HEK293 (cell line): ENCODE results near the gene CFP.

Experiments used
- CTCF ChIA-PET: fragments of 350-600 bp; formaldehyde crosslinking; extraction: SDS; loops from one replicate; lab custom pipeline; 2021; ENCODE audit warnings: antibody characterized with exemption; lab: Yijun Ruan, JAX
- POLR2A ChIA-PET: fragments of 300-600 bp; formaldehyde crosslinking; extraction: SDS; loops from one replicate; lab custom pipeline; 2020; ENCODE audit warnings: antibody characterized with exemption, inconsistent platforms; lab: Yijun Ruan, JAX
- H3K27ac ChIP-seq: fragments of 200-500 bp; sonication (Bioruptor generic); 2 replicates; pipeline ENCODE4 v1.5.1; 2014; ENCODE audit warnings: low read depth, low read length, control low read depth, inconsistent platforms; ENCODE audit errors: extremely low read depth
- H3K36me3 ChIP-seq, 2 experiments: fragments of 200-500 bp in 1 of 2; sonication (Bioruptor generic) in 1 of 2; 1 replicate in 1 of 2; 2 replicates in 1 of 2; pipeline ENCODE4 v1.5.1; 2014 to 2017; ENCODE audit warnings: inconsistent platforms in 2 of 2, low read length in 2 of 2; ENCODE audit not compliant: control insufficient read depth in 2 of 2, insufficient read depth in 1 of 2
- H3K4me1 ChIP-seq: fragments of 200-500 bp; sonication (Bioruptor generic); 2 replicates; pipeline ENCODE4 v1.5.1; 2014; ENCODE audit warnings: mild to moderate bottlenecking, low read length, inconsistent platforms; ENCODE audit not compliant: control insufficient read depth, insufficient read depth
- H3K4me3 ChIP-seq: 2 replicates; pipeline ENCODE4 v1.5.1; 2011; ENCODE audit warnings: low read depth, mild to moderate bottlenecking, control low read depth, low read length, moderate library complexity
- H3K9me3 ChIP-seq: fragments of 200-500 bp; sonication (Bioruptor generic); 2 replicates; pipeline ENCODE4 v1.5.1; 2014; ENCODE audit warnings: low read depth, low read length, inconsistent platforms; ENCODE audit not compliant: control insufficient read depth, insufficient read depth
- ZBTB21 ChIP-seq: fragments of 450-650 bp; formaldehyde crosslinking; IDR thresholded peaks from 2 replicates; pipeline ENCODE4 v1.5.1; 2017; ENCODE audit warnings: missing biosample characterization, missing genetic modification characterization
- ZNF175 ChIP-seq: fragments of 450-650 bp; formaldehyde crosslinking; IDR thresholded peaks from 2 replicates; pipeline ENCODE4 v1.5.1; 2016; ENCODE audit warnings: missing biosample characterization, missing genetic modification characterization
- ZNF311 ChIP-seq: fragments of 450-650 bp; formaldehyde crosslinking; IDR thresholded peaks from 2 replicates; pipeline ENCODE4 v1.5.1; 2017; ENCODE audit warnings: missing biosample characterization, missing genetic modification characterization, borderline replicate concordance
- ZNF354C ChIP-seq: fragments of 450-650 bp; formaldehyde crosslinking; IDR thresholded peaks from 2 replicates; pipeline ENCODE4 v1.5.1; 2016; ENCODE audit warnings: missing biosample characterization, missing genetic modification characterization, low read depth, borderline replicate concordance
- ZNF510 ChIP-seq: fragments of 450-650 bp; formaldehyde crosslinking; IDR thresholded peaks from 2 replicates; pipeline ENCODE4 v1.5.1; 2018; ENCODE audit warnings: mild to moderate bottlenecking, missing genetic modification characterization, missing biosample characterization; ENCODE audit not compliant: insufficient replicate concordance
- ZNF600 ChIP-seq: fragments of 450-650 bp; formaldehyde crosslinking; IDR thresholded peaks from 2 replicates; pipeline ENCODE4 v1.5.1; 2016; ENCODE audit warnings: missing biosample characterization, missing genetic modification characterization
- ZNF623 ChIP-seq: fragments of 450-650 bp; formaldehyde crosslinking; IDR thresholded peaks from 2 replicates; pipeline ENCODE4 v1.5.1; 2016; ENCODE audit warnings: missing biosample characterization, missing genetic modification characterization
- TF ChIP-seq, protein P1 (sequence below): fragments of 450-650 bp; formaldehyde crosslinking; IDR thresholded peaks from 2 replicates; pipeline ENCODE4 v1.5.1; 2016; ENCODE audit warnings: missing biosample characterization, missing genetic modification characterization
- TF ChIP-seq, protein P2 (sequence below): fragments of 450-650 bp; formaldehyde crosslinking; IDR thresholded peaks from 2 replicates; pipeline ENCODE4 v1.5.1; 2016; ENCODE audit warnings: missing biosample characterization, missing genetic modification characterization
- TF ChIP-seq, protein P3 (sequence below): fragments of 450-650 bp; formaldehyde crosslinking; IDR thresholded peaks from 2 replicates; pipeline ENCODE4 v1.5.1; 2016; ENCODE audit warnings: missing biosample characterization, missing genetic modification characterization
- TF ChIP-seq, protein P4 (sequence below): IDR thresholded peaks from 2 replicates; pipeline ENCODE4 v1.6.1; 2011; ENCODE audit warnings: mild to moderate bottlenecking, low read depth, low read length, borderline replicate concordance
- TF ChIP-seq, protein P5 (sequence below): fragments of 450-650 bp; formaldehyde crosslinking; IDR thresholded peaks from 2 replicates; pipeline ENCODE4 v1.5.1; 2017; ENCODE audit warnings: missing biosample characterization, missing genetic modification characterization
- TF ChIP-seq, protein P6 (sequence below): fragments of 450-650 bp; formaldehyde crosslinking; IDR thresholded peaks from 2 replicates; pipeline ENCODE4 v1.5.1; 2016; ENCODE audit warnings: missing biosample characterization, missing genetic modification characterization
- TF ChIP-seq, protein P7 (sequence below): fragments of 450-650 bp; formaldehyde crosslinking; IDR thresholded peaks from 2 replicates; pipeline ENCODE4 v1.5.1; 2016; ENCODE audit warnings: missing biosample characterization, missing genetic modification characterization

The CFP gene

DNA sequence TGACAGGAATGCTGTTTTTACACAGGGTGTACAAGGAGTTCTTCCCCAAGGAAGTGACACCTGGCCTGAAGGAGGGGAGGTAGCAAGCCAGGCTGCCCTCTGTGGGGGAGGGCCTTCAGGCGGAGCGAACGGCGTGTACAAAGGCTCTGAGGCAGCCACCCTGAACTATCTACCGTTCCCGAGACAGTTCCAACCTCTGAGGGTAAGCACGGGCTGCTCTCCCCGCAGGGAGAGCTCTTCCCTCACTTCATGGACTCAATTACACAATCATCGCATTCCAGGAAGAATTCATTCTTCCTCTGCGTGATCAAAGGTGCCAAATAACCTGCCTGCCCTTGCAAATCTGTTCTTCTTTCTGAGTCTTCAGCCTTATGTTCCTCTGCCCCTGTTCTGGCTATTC, 15.8 kb upstream of the CFP start:
- ChIA-PET CTCF (interaction anchor here (0.6 to 1.2 kb wide), 3 partner anchors 22 to 150 kb away, joined by 3 to 5 read pairs (median 3); no protein-coding TSS in a partner anchor), POLR2A (no interaction called here)
- Histone ChIP-seq H3K9me3 (peaks cover 4% of the 10 kb centered on the region; the same call in 1 of the 2 replicates), H3K27ac (no peak overlapping the region), H3K4me3 (no peak overlapping the region), H3K36me3 (peaks cover 5 to 58% of the 10 kb centered on the region in 2 experiments), H3K4me1 (peaks cover 8% of the 10 kb centered on the region)
- TF ChIP-seq ZNF623 (tag by site-specific recombination): peak; percentile 30; the same call in 1 of the 2 replicates
- TF ChIP-seq, protein P1, sequence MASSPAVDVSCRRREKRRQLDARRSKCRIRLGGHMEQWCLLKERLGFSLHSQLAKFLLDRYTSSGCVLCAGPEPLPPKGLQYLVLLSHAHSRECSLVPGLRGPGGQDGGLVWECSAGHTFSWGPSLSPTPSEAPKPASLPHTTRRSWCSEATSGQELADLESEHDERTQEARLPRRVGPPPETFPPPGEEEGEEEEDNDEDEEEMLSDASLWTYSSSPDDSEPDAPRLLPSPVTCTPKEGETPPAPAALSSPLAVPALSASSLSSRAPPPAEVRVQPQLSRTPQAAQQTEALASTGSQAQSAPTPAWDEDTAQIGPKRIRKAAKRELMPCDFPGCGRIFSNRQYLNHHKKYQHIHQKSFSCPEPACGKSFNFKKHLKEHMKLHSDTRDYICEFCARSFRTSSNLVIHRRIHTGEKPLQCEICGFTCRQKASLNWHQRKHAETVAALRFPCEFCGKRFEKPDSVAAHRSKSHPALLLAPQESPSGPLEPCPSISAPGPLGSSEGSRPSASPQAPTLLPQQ (tag by site-specific recombination): no peak

DNA sequence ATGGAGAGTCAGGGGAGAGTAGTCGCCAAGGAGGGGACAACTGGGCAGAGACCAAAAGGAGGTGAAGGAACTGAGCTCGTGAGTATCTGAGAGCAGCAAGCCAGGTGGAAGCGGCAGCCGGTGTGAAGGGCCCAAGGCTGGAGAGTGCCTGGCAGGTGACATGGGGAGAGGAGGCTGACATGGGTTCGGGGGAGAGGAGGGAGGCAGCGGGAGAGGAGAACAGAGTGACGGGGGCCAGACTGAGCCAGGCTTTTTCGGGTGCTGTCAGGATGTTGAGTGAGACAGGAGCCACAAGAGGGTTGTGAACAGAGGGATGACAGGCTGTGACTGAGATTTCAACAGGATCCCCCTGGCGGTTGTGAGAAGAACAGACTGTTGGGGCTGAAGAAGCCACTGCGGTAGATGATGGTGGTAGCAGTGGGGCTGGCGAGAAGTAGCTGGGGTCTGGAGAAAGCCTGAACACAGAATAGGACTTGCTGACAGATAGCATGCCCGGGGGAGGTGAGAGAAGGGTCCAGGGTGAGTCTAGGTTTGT, 14.9 kb upstream of the CFP start:
- Histone ChIP-seq H3K27ac (no peak overlapping the region), H3K9me3 (peaks cover 4% of the 10 kb centered on the region; the same call in 1 of the 2 replicates), H3K36me3 (peaks cover 13 to 67% of the 10 kb centered on the region in 2 experiments), H3K4me1 (peaks cover 8% of the 10 kb centered on the region), H3K4me3 (no peak overlapping the region)
- POLR2A ChIA-PET: no interaction called here
- CTCF ChIA-PET: interaction anchor here (0.6 to 1.7 kb wide), 15 partner anchors 8 to 260 kb away, joined by 3 to 9 read pairs (median 4); no protein-coding TSS in a partner anchor
- TF ChIP-seq, protein P2, sequence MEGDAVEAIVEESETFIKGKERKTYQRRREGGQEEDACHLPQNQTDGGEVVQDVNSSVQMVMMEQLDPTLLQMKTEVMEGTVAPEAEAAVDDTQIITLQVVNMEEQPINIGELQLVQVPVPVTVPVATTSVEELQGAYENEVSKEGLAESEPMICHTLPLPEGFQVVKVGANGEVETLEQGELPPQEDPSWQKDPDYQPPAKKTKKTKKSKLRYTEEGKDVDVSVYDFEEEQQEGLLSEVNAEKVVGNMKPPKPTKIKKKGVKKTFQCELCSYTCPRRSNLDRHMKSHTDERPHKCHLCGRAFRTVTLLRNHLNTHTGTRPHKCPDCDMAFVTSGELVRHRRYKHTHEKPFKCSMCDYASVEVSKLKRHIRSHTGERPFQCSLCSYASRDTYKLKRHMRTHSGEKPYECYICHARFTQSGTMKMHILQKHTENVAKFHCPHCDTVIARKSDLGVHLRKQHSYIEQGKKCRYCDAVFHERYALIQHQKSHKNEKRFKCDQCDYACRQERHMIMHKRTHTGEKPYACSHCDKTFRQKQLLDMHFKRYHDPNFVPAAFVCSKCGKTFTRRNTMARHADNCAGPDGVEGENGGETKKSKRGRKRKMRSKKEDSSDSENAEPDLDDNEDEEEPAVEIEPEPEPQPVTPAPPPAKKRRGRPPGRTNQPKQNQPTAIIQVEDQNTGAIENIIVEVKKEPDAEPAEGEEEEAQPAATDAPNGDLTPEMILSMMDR (tag by site-specific recombination): 0 out of 2 replicates have a peak, but pooled peaks have one; percentile 18
- TF ChIP-seq, protein P3, sequence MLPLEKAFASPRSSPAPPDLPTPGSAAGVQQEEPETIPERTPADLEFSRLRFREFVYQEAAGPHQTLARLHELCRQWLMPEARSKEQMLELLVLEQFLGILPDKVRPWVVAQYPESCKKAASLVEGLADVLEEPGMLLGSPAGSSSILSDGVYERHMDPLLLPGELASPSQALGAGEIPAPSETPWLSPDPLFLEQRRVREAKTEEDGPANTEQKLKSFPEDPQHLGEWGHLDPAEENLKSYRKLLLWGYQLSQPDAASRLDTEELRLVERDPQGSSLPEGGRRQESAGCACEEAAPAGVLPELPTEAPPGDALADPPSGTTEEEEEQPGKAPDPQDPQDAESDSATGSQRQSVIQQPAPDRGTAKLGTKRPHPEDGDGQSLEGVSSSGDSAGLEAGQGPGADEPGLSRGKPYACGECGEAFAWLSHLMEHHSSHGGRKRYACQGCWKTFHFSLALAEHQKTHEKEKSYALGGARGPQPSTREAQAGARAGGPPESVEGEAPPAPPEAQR (tag by site-specific recombination): no peak

DNA sequence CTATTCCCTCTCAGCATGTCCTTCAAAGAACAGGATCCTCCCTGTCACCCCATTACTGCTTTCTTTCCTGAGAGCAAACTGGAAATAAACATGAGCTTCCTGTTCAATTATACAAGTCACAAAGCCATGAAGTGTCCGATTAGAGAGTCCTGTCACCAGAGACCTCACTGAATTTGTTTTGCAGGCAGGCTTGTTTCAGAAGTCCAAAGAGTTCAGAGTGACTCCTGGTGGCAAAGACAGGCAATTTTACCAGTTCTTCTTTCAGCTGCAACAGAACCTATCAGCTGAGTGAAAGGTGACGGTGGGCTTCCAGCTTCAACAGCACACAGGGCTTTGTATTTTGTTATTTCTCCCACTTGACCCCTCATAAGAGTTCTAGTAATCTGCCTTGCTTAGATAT, 14.2 kb upstream of the CFP start:
- TF ChIP-seq, protein P4, sequence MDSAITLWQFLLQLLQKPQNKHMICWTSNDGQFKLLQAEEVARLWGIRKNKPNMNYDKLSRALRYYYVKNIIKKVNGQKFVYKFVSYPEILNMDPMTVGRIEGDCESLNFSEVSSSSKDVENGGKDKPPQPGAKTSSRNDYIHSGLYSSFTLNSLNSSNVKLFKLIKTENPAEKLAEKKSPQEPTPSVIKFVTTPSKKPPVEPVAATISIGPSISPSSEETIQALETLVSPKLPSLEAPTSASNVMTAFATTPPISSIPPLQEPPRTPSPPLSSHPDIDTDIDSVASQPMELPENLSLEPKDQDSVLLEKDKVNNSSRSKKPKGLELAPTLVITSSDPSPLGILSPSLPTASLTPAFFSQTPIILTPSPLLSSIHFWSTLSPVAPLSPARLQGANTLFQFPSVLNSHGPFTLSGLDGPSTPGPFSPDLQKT: no peak
- TF ChIP-seq ZBTB21 (tag by site-specific recombination): no peak
- no peak for TF ChIP-seq ZNF175
- TF ChIP-seq ZNF311 (tag by site-specific recombination): no peak
- TF ChIP-seq, protein P5, sequence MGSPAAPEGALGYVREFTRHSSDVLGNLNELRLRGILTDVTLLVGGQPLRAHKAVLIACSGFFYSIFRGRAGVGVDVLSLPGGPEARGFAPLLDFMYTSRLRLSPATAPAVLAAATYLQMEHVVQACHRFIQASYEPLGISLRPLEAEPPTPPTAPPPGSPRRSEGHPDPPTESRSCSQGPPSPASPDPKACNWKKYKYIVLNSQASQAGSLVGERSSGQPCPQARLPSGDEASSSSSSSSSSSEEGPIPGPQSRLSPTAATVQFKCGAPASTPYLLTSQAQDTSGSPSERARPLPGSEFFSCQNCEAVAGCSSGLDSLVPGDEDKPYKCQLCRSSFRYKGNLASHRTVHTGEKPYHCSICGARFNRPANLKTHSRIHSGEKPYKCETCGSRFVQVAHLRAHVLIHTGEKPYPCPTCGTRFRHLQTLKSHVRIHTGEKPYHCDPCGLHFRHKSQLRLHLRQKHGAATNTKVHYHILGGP (tag by site-specific recombination): no peak
- no peak for TF ChIP-seq ZNF354C (tag by site-specific recombination)
- TF ChIP-seq, protein P6, sequence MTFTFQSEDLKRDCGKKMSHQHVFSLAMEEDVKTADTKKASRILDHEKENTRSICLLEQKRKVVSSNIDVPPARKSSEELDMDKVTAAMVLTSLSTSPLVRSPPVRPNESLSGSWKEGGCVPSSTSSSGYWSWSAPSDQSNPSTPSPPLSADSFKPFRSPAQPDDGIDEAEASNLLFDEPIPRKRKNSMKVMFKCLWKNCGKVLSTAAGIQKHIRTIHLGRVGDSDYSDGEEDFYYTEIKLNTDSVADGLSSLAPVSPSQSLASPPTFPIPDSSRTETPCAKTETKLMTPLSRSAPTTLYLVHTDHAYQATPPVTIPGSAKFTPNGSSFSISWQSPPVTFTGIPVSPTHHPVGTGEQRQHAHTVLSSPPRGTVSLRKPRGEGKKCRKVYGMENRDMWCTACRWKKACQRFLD (tag by site-specific recombination): no peak
- TF ChIP-seq ZNF510 (tag by site-specific recombination): no peak
- no peak for TF ChIP-seq ZNF600 (tag by site-specific recombination)
- TF ChIP-seq, protein P7, sequence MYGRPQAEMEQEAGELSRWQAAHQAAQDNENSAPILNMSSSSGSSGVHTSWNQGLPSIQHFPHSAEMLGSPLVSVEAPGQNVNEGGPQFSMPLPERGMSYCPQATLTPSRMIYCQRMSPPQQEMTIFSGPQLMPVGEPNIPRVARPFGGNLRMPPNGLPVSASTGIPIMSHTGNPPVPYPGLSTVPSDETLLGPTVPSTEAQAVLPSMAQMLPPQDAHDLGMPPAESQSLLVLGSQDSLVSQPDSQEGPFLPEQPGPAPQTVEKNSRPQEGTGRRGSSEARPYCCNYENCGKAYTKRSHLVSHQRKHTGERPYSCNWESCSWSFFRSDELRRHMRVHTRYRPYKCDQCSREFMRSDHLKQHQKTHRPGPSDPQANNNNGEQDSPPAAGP (tag by site-specific recombination): no peak
- H3K9me3 ChIP-seq: peaks cover 4% of the 10 kb centered on the region; the same call in 1 of the 2 replicates
- POLR2A ChIA-PET: no interaction called here
- CTCF ChIA-PET: interaction anchor here (0.6 to 1.7 kb wide), 14 partner anchors 8 to 259 kb away, joined by 3 to 9 read pairs (median 4); partner anchors contain the start of gene TIMP1
- peaks cover 17 to 71% of the 10 kb centered on the region in 2 experiments for H3K36me3 ChIP-seq
- no peak overlapping the region for H3K27ac ChIP-seq
- no peak overlapping the region for H3K4me3 ChIP-seq
- H3K4me1 ChIP-seq: peaks cover 6% of the 10 kb centered on the region
